Right lobe of liver (tissue), 6 donors: ENCODE data around the gene RPA1. TPM values are rescaled to one million over a fixed set of nuclear protein-coding genes. Genes with fewer than 3 reads are reported as not detected.
"Not testable (repeated sequence)": the region's sequence is repeated elsewhere in the genome, so short reads cannot be mapped to it uniquely, and the experiment has no call there.

ENCODE experiments used
- ATAC-seq, 4 donors: fragments of 200-7000 bp; cut with Tn5 transposase; one replicate each; pipeline ENCODE4 v1.9.1; 2020; ENCODE audit warnings: mild to moderate bottlenecking in 4 of 4, moderate library complexity in 4 of 4
- DNase-seq, 3 donors: peaks; one replicate each; pipeline ENCODE4 v3.0.0-alpha.2; 2020
- H3K27ac ChIP-seq, 3 donors: fragments of 200-600 bp; one replicate each; pipeline ENCODE4 v1.8.0; 2022
- H3K27me3 ChIP-seq, 2 donors: fragments of 200-600 bp; one replicate each; pipeline ENCODE4 v1.8.0; 2022
- H3K36me3 ChIP-seq, 4 donors: fragments of 200-600 bp; sonication (generic) in 1 of 4; one replicate each; pipeline versions ENCODE4 v1.5.1 to v1.8.0; 2017 to 2022; ENCODE audit warnings: control low read depth in 1 of 4
- H3K4me1 ChIP-seq, 4 donors: fragments of 200-600 bp; sonication (generic) in 1 of 4; one replicate each; pipeline versions ENCODE4 v1.5.1 to v1.8.0; 2017 to 2022; ENCODE audit warnings: control low read depth in 1 of 4
- H3K4me3 ChIP-seq, 3 donors: fragments of 200-600 bp; one replicate each; pipeline ENCODE4 v1.8.0; 2022
- H3K9me3 ChIP-seq, 4 donors: fragments of 200-600 bp; sonication (generic) in 1 of 4; one replicate each; pipeline versions ENCODE4 v1.5.1 to v1.8.0; 2017 to 2022; ENCODE audit warnings: control low read depth in 1 of 4
- POLR2A ChIP-seq: fragments of 450-650 bp; IDR thresholded peaks from one replicate; pipeline ENCODE4 v1.6.1; 2017; ENCODE audit warnings: antibody characterized with exemption, mild to moderate bottlenecking
- WGBS: methylation state at CpG from one replicate; pipeline ENCODE4 v1.1.6; 2018; ENCODE audit warnings: low coverage, low lambda C conversion rate; ENCODE audit not compliant: insufficient coverage; ENCODE audit errors: missing lambda C conversion rate; 5-methylcytosine and 5-hydroxymethylcytosine counted together
- intact Hi-C, 2 donors: fragments of 100-400 bp; cut with DNase I; formaldehyde crosslinking; loops; one replicate each; pipeline versions ENCODE4 v1.11.2 to v1.14.1; 2022
- total RNA-seq, 6 experiments: library from RNA; depleted of rRNA in 2 of 6; stranded (reverse); fragments of >200 nt in 2 of 6; fragmentation: NEBNext Ultra II Directional in 3 of 6; extraction: Animal tissue kit (Norgen Biotek cat#: 25700) in 3 of 6; gene quantifications; one replicate each; pipeline versions ENCODE4 v1.1.0 to v1.2.4, GENCODE V29; 2016 to 2023
- TF ChIP-seq, protein P1 (sequence below), 4 donors: fragments of 200-600 bp in 3 of 4; fragments of 450-650 bp in 1 of 4; IDR thresholded peaks; one replicate each; pipeline versions ENCODE4 v1.5.1 to v1.8.0; 2016 to 2022; ENCODE audit warnings: antibody characterized with exemption in 4 of 4, mild to moderate bottlenecking in 2 of 4
- donor health status: DM: no; HTN: yes; CAD: no.
- donor health status: DM: no; HTN: no; CAD: no.
- donor health status: DM: no; HTN: no; CAD: no.
- donor health status: DM: no; HTN: yes; CAD: no.
- donor health status: DM: no; HTN: yes; CAD: no.

Gene RPA1
- total RNA-seq, 6 experiments from 2014 or later, result 10.9 to 35.5 (median 29.2) TPM

GRCh38 chr17:1843947-1844346 lies 14.1 kb downstream of the RPA1 start:
- no peak for ATAC-seq
- Histone ChIP-seq H3K27me3 (no peaks in the 10 kb centered on the region), H3K4me1 (no peaks in the 10 kb centered on the region), H3K4me3 (no peak overlapping the region), H3K9me3 (no peaks in the 10 kb centered on the region), H3K27ac (no peak overlapping the region), H3K36me3 (peaks cover 0 to 31% (median 11%) of the 10 kb centered on the region in 4 donors)
- WGBS, result 91% methylated on average over 9 of the region's 9 CpGs
- no peak for DNase-seq
- TF ChIP-seq POLR2A, result no peak
- TF ChIP-seq, protein P1, sequence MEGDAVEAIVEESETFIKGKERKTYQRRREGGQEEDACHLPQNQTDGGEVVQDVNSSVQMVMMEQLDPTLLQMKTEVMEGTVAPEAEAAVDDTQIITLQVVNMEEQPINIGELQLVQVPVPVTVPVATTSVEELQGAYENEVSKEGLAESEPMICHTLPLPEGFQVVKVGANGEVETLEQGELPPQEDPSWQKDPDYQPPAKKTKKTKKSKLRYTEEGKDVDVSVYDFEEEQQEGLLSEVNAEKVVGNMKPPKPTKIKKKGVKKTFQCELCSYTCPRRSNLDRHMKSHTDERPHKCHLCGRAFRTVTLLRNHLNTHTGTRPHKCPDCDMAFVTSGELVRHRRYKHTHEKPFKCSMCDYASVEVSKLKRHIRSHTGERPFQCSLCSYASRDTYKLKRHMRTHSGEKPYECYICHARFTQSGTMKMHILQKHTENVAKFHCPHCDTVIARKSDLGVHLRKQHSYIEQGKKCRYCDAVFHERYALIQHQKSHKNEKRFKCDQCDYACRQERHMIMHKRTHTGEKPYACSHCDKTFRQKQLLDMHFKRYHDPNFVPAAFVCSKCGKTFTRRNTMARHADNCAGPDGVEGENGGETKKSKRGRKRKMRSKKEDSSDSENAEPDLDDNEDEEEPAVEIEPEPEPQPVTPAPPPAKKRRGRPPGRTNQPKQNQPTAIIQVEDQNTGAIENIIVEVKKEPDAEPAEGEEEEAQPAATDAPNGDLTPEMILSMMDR (IDR thresholded peaks at IDR 0.05), result no peak
- intact Hi-C loops, result no loop called here

- ATAC-seq (no peak), DNase-seq (no peak)
- intact Hi-C loops, result no loop called here
- 94% methylated on average over 3 of the region's 3 CpGs for WGBS
- Histone ChIP-seq H3K27me3 (no peaks in the 10 kb centered on the region), H3K36me3 (peaks cover 0 to 34% (median 11%) of the 10 kb centered on the region in 4 donors), H3K27ac (no peak overlapping the region), H3K9me3 (no peaks in the 10 kb centered on the region), H3K4me1 (peaks cover 0 to 3% (median 0%) of the 10 kb centered on the region in 4 donors), H3K4me3 (no peak overlapping the region)
- TF ChIP-seq POLR2A, result no peak
- TF ChIP-seq, protein P1 (IDR thresholded peaks at IDR 0.05), result no peak
Measured at GRCh38 chr17:1847191-1847590, 17.4 kb downstream of the RPA1 start.

GRCh38 chr17:1852327-1852726 lies 22.5 kb downstream of the RPA1 start:
- TF ChIP-seq POLR2A, result no peak
- TF ChIP-seq, protein P1 (IDR thresholded peaks at IDR 0.05), result no peak
- no peaks in the 10 kb centered on the region for H3K27me3 ChIP-seq
- DNase-seq (peak; percentile 44 to 76 (median 67)), ATAC-seq (peak; percentile 79 to 95 (median 94))
- H3K36me3 ChIP-seq, result peaks cover 0 to 14% (median 0%) of the 10 kb centered on the region in 4 donors
- peaks cover 0 to 8% (median 0%) of the 10 kb centered on the region in 4 donors for H3K4me1 ChIP-seq
- H3K4me3 ChIP-seq, result no peak overlapping the region
- WGBS, result 15% methylated on average over 6 of the region's 6 CpGs
- H3K27ac ChIP-seq, result no peak overlapping the region
- intact Hi-C loops, result no loop called here
- H3K9me3 ChIP-seq, result no peaks in the 10 kb centered on the region

DNA sequence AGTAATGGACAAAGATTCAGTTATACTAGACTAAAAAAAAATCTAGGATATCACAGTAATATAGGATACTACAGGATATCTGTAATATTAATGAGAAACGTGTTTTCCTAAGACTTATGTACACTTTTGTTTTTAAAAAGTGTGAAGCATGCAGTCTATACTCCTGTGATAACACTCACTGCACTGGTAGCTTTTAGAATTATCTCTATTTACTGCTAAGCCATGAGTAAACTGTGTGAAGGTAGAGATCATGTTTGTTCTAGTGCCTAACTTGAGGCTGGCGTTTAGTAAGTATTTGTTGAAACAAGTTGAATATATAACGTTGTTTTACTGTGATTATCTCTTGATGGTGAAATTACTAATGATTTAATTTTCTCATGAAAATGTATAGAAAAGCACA lies 23.9 kb downstream of the RPA1 start:
- ATAC-seq, result peak in 1 of 4 donors; percentile 74
- DNase-seq, result no peak
- Histone ChIP-seq H3K9me3 (no peaks in the 10 kb centered on the region), H3K27ac (no peak overlapping the region), H3K4me1 (peaks cover 0 to 8% (median 0%) of the 10 kb centered on the region in 4 donors), H3K36me3 (peaks cover 0 to 17% (median 0%) of the 10 kb centered on the region in 4 donors), H3K4me3 (no peak overlapping the region), H3K27me3 (no peaks in the 10 kb centered on the region)
- intact Hi-C loops, result no loop called here
- TF ChIP-seq, protein P1 (IDR thresholded peaks at IDR 0.05), result no peak
- TF ChIP-seq POLR2A, result no peak
- WGBS, result 39% methylated on average over 3 of the region's 3 CpGs

DNA sequence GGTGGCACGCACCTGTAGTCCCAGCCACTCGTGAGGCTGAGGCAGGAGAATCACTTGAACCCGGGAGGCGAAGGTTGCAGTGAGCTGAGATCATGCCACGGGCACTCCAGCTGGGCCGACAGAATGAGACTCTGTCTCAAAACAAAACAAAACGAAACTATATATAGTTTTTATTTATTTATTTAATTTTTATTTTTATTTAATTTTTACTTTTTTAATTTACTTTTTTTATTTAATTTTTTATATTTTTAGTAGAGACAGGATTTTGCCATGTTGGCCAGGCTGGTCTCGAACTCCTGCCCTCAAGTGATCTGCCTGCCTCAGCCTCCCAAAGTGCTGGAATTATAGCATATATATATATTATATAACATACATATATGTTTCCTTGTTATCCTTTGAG lies 26.7 kb downstream of the RPA1 start:
- H3K27me3 ChIP-seq, H3K27ac ChIP-seq, DNase-seq, H3K4me1 ChIP-seq, intact Hi-C loops, H3K4me3 ChIP-seq, ATAC-seq, H3K9me3 ChIP-seq: not testable (repeated sequence)
- 91% methylated on average over 6 of the region's 8 CpGs for WGBS
- peaks cover 0 to 17% (median 0%) of the 10 kb centered on the region in 4 donors for H3K36me3 ChIP-seq
